Measurements from ENCODE around the gene AEBP2.

DNA sequence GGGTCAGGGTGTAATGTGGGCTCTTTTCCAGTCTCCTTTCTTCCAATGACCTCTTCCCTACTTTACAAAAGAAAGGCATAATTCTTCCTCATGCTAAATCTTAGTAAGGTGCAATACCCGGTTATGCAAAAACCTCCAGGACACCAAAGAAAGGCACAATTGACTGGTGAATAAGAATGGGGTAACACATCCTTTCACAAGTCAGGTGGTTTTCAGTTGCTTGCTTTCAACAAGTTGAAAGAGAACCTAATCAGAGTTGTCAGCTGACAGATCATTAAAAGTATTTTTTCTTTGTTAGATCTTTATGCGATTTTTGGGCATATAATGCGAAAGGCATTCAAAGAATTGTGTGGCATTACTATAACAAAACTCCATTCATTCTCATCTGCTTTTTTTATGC is 1.3 kb upstream of the AEBP2 start:
- TF ChIP-seq, protein P1, sequence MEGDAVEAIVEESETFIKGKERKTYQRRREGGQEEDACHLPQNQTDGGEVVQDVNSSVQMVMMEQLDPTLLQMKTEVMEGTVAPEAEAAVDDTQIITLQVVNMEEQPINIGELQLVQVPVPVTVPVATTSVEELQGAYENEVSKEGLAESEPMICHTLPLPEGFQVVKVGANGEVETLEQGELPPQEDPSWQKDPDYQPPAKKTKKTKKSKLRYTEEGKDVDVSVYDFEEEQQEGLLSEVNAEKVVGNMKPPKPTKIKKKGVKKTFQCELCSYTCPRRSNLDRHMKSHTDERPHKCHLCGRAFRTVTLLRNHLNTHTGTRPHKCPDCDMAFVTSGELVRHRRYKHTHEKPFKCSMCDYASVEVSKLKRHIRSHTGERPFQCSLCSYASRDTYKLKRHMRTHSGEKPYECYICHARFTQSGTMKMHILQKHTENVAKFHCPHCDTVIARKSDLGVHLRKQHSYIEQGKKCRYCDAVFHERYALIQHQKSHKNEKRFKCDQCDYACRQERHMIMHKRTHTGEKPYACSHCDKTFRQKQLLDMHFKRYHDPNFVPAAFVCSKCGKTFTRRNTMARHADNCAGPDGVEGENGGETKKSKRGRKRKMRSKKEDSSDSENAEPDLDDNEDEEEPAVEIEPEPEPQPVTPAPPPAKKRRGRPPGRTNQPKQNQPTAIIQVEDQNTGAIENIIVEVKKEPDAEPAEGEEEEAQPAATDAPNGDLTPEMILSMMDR (IDR thresholded peaks at IDR 0.05): no peak
- no peak for TF ChIP-seq ZFX (IDR thresholded peaks at IDR 0.05; ENCODE audit: borderline replicate concordance)
